Upper lobe of left lung (tissue), 6 donors: ENCODE data around the gene ARHGAP26. TPM values are rescaled to one million over a fixed set of nuclear protein-coding genes. Genes with fewer than 3 reads are reported as not detected.

Experiments used
- ATAC-seq, 2 donors: fragments of 200-7000 bp; cut with Tn5 transposase; one replicate each; pipeline ENCODE4 v1.9.1; 2022; ENCODE audit warnings: mild to moderate bottlenecking in 2 of 2, moderate library complexity in 2 of 2; ENCODE audit not compliant: low FRiP score in 2 of 2
- DNase-seq, 2 donors: peaks; one replicate each; pipeline ENCODE4 v3.0.0-alpha.2; 2019 to 2020
- H3K27ac ChIP-seq, 4 donors: fragments of 200-600 bp; sonication (generic); one replicate each; pipeline ENCODE4 v1.5.1; 2016 to 2019
- H3K27me3 ChIP-seq, 4 donors: fragments of 200-600 bp; sonication (generic); one replicate each; pipeline ENCODE4 v1.5.1; 2017 to 2019
- H3K36me3 ChIP-seq, 4 donors: fragments of 200-600 bp; sonication (generic); one replicate each; pipeline ENCODE4 v1.5.1; 2016 to 2019
- H3K4me1 ChIP-seq, 4 donors: fragments of 200-600 bp; sonication (generic); one replicate each; pipeline ENCODE4 v1.5.1; 2018 to 2019
- H3K4me3 ChIP-seq, 4 donors: fragments of 200-600 bp; sonication (generic); one replicate each; pipeline ENCODE4 v1.5.1; 2017 to 2019; ENCODE audit warnings: mild to moderate bottlenecking in 2 of 4, moderate library complexity in 1 of 4
- H3K9me3 ChIP-seq, 4 donors: fragments of 200-600 bp; sonication (generic); one replicate each; pipeline ENCODE4 v1.5.1; 2018 to 2019
- EP300 ChIP-seq, 4 donors: sonication (generic); formaldehyde crosslinking; IDR thresholded peaks; one replicate each; pipeline ENCODE4 v1.5.1; 2017; ENCODE audit warnings: antibody characterized with exemption in 4 of 4, control low read depth in 2 of 4
- POLR2A ChIP-seq, 4 donors: fragments of 450-650 bp; IDR thresholded peaks; one replicate each; pipeline ENCODE4 v1.5.1; 2016 to 2017; ENCODE audit warnings: antibody characterized with exemption in 4 of 4, mild to moderate bottlenecking in 2 of 4
- POLR2AphosphoS5 ChIP-seq, 2 donors: sonication (generic); formaldehyde crosslinking; IDR thresholded peaks; one replicate each; pipeline ENCODE4 v1.5.1; 2017; ENCODE audit warnings: antibody characterized with exemption in 2 of 2
- WGBS, 2 donors: methylation state at CpG; one replicate each; pipeline ENCODE4 v1.1.5; 2017 to 2018; 5-methylcytosine and 5-hydroxymethylcytosine counted together
- total RNA-seq, 6 donors: library from RNA; depleted of rRNA in 4 of 6; stranded (reverse); fragments of >200 nt in 4 of 6; gene quantifications; one replicate each; pipeline versions ENCODE4 v1.1.0 to v1.2.1, GENCODE V29; 2016 to 2021
- TF ChIP-seq, protein P1 (sequence below), 6 experiments: fragments of 450-650 bp in 4 of 6; fragments of 200-600 bp in 2 of 6; sonication (generic) in 2 of 6; IDR thresholded peaks; one replicate each; pipeline ENCODE4 v1.5.1; 2016 to 2019; ENCODE audit warnings: antibody characterized with exemption in 6 of 6
- donor health status: DM: no; HTN: no; CAD: no; lungs with moderate emphysema.
- donor health status: DM: no; HTN: yes; CAD: no; lungs with severe emphysema.

ARHGAP26 gene
- total RNA-seq, 6 donors from 2014 or later = 34.9 to 90.1 (median 38.9) TPM

GRCh38 chr5:142830241-142831008, 60.2 kb downstream of the ARHGAP26 start:
- no peaks in the 10 kb centered on the region for H3K27me3 ChIP-seq
- ATAC-seq (peak in 1 of 2 donors; percentile 39), DNase-seq (no peak)
- peaks cover 14 to 26% (median 21%) of the 10 kb centered on the region in 4 donors for H3K4me1 ChIP-seq
- WGBS, 2 donors = 80 to 84% methylated on average over 8 of the region's 8 CpGs
- H3K9me3 ChIP-seq = no peaks in the 10 kb centered on the region
- H3K36me3 ChIP-seq = no peaks in the 10 kb centered on the region
- H3K4me3 ChIP-seq = no peak overlapping the region
- TF ChIP-seq, protein P1, sequence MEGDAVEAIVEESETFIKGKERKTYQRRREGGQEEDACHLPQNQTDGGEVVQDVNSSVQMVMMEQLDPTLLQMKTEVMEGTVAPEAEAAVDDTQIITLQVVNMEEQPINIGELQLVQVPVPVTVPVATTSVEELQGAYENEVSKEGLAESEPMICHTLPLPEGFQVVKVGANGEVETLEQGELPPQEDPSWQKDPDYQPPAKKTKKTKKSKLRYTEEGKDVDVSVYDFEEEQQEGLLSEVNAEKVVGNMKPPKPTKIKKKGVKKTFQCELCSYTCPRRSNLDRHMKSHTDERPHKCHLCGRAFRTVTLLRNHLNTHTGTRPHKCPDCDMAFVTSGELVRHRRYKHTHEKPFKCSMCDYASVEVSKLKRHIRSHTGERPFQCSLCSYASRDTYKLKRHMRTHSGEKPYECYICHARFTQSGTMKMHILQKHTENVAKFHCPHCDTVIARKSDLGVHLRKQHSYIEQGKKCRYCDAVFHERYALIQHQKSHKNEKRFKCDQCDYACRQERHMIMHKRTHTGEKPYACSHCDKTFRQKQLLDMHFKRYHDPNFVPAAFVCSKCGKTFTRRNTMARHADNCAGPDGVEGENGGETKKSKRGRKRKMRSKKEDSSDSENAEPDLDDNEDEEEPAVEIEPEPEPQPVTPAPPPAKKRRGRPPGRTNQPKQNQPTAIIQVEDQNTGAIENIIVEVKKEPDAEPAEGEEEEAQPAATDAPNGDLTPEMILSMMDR (IDR thresholded peaks at IDR 0.05) = no peak
- TF ChIP-seq POLR2A (IDR thresholded peaks at IDR 0.05) = no peak
- TF ChIP-seq POLR2AphosphoS5 (IDR thresholded peaks at IDR 0.05) = no peak
- TF ChIP-seq EP300 (IDR thresholded peaks at IDR 0.05) = no peak
- no peak overlapping the region for H3K27ac ChIP-seq

DNA sequence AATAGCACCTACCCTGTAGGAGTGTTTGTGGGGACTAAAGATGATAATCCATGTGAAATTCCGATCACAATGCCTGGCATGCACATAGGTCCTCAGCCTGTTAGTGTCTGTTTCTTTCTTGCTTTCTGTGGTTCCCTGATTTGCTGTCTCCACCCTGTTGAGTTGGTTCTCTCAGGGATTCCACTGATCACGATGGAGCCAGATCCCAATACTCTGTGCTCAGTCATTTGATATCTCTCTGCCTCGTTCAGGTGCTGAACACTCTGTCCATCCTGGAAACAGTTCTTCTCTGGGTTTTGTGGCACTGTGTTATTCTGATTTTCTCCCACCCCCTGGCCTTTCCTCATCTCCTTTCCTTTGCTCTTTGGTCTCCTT, 60.8 kb downstream of the ARHGAP26 start:
- Histone ChIP-seq H3K4me3 (no peak overlapping the region), H3K4me1 (peaks cover 14 to 26% (median 18%) of the 10 kb centered on the region in 4 donors), H3K9me3 (no peaks in the 10 kb centered on the region), H3K27ac (no peak overlapping the region), H3K36me3 (no peaks in the 10 kb centered on the region), H3K27me3 (no peaks in the 10 kb centered on the region)
- TF ChIP-seq POLR2A (IDR thresholded peaks at IDR 0.05) = no peak
- no peak for TF ChIP-seq EP300 (IDR thresholded peaks at IDR 0.05)
- TF ChIP-seq POLR2AphosphoS5 (IDR thresholded peaks at IDR 0.05) = no peak
- TF ChIP-seq, protein P1 (IDR thresholded peaks at IDR 0.05) = no peak
- ATAC-seq (no peak), DNase-seq (no peak)
- 84 to 87% methylated on average over 3 of the region's 3 CpGs for WGBS, 2 donors

GRCh38 chr5:142832263-142832662, 62.1 kb downstream of the ARHGAP26 start:
- ATAC-seq = no peak
- WGBS, 2 donors = 93 to 95% methylated on average over 3 of the region's 3 CpGs

GRCh38 chr5:142833517-142834449, 63.6 kb downstream of the ARHGAP26 start:
- no peaks in the 10 kb centered on the region for H3K9me3 ChIP-seq
- no peak for DNase-seq
- 93 to 96% methylated on average over 7 of the region's 7 CpGs for WGBS, 2 donors

More at GRCh38 chr5:142832263-142832662, 62.1 kb downstream of the ARHGAP26 start:
- H3K4me3 ChIP-seq = no peak overlapping the region
- no peaks in the 10 kb centered on the region for H3K36me3 ChIP-seq
- H3K9me3 ChIP-seq = no peaks in the 10 kb centered on the region
- H3K4me1 ChIP-seq = peaks cover 2 to 16% (median 8%) of the 10 kb centered on the region in 4 donors
- no peaks in the 10 kb centered on the region for H3K27me3 ChIP-seq
- DNase-seq = no peak
- no peak for TF ChIP-seq POLR2AphosphoS5 (IDR thresholded peaks at IDR 0.05)
- H3K27ac ChIP-seq = no peak overlapping the region

DNA sequence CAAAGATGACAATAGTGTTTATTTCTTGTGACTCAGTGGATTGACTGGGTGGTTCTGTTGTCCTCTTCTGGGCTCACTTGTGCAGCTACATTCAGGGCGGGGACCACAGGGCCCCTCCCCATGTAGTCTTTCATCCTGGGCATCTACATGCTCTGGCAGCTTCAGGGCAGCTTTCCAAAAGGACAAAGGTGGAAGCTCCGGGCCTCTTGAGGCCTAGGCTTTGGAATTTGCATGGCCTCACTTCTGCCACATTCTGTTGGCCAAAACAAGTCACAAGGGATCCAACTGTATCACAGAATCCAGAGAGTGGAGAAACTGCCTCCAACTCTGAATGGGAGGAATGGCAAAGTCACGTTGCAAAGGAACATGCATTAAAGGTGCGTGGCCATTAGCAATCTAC, 64.3 kb downstream of the ARHGAP26 start:
- no peak for TF ChIP-seq POLR2A (IDR thresholded peaks at IDR 0.05)
- TF ChIP-seq EP300 (IDR thresholded peaks at IDR 0.05) = no peak
- no peak for TF ChIP-seq POLR2AphosphoS5 (IDR thresholded peaks at IDR 0.05)
- TF ChIP-seq, protein P1 (IDR thresholded peaks at IDR 0.05) = no peak
- no peak overlapping the region for H3K4me3 ChIP-seq
- H3K36me3 ChIP-seq = no peaks in the 10 kb centered on the region
- no peaks in the 10 kb centered on the region for H3K9me3 ChIP-seq
- H3K4me1 ChIP-seq = peaks cover 3 to 16% (median 5%) of the 10 kb centered on the region in 4 donors
- WGBS, 2 donors = 92 to 94% methylated on average over 4 of the region's 4 CpGs
- no peak for DNase-seq
- ATAC-seq = no peak
- H3K27ac ChIP-seq = no peak overlapping the region
- no peaks in the 10 kb centered on the region for H3K27me3 ChIP-seq

More at GRCh38 chr5:142833517-142834449, 63.6 kb downstream of the ARHGAP26 start:
- no peak overlapping the region for H3K27ac ChIP-seq
- H3K4me1 ChIP-seq = peaks cover 0 to 12% (median 4%) of the 10 kb centered on the region in 4 donors
- no peak for ATAC-seq
- no peak for TF ChIP-seq EP300 (IDR thresholded peaks at IDR 0.05)
- TF ChIP-seq, protein P1 (IDR thresholded peaks at IDR 0.05) = no peak
- no peak overlapping the region for H3K4me3 ChIP-seq
- H3K27me3 ChIP-seq = no peaks in the 10 kb centered on the region
- H3K36me3 ChIP-seq = no peaks in the 10 kb centered on the region
